HCT116 (cell line): Measurements from ENCODE around the gene TRIM13. TPM values are rescaled to one million over a fixed set of nuclear protein-coding genes. Genes with fewer than 3 reads are reported as not detected.
A peak's percentile ranks its signal among the peaks of the same experiment; 100 is the strongest.

Source experiments
- ATAC-seq: fragments of 200-7000 bp; cut with Tn5 transposase; 2 replicates; pipeline ENCODE4 v1.9.1; 2020; ENCODE audit warnings: mild to moderate bottlenecking, moderate library complexity
- BruUV-seq: library from RNA; stranded (reverse); fragments of 400-500 nt; replicated peaks from 2 replicates; lab custom pipeline; 2021; lab: Mats Ljungman, UMichigan
- CTCF ChIA-PET: fragments of 300-600 bp; sonication (Branson Sonifier 250); formaldehyde crosslinking; loops from one replicate; lab custom pipeline; 2021; ENCODE audit warnings: antibody characterized with exemption; lab: Charles Lee
- POLR2A ChIA-PET: fragments of 300-600, 350-600 bp; sonication (Branson Sonifier 250); formaldehyde crosslinking; loops from one replicate; lab custom pipeline; 2021; ENCODE audit warnings: antibody characterized with exemption; lab: Charles Lee
- RAD21 ChIA-PET, 2 experiments: fragments of 300-600 bp; sonication (Branson Sonifier 250); formaldehyde crosslinking; loops; one replicate each; lab custom pipeline; 2023; ENCODE audit warnings: low total read pairs in 2 of 2; ENCODE audit not compliant: uncharacterized antibody in 2 of 2, unreplicated experiment in 2 of 2, low non-redundant PET in 1 of 2; lab: Charles Lee
- DNase-seq: peaks from one replicate; pipeline ENCODE4 v3.0.0-alpha.2; 2010; ENCODE audit warnings: low read depth, low spot score
- H2AFZ ChIP-seq: fragments of 200-600 bp; shearing (Covaris generic), sonication (generic); 2 replicates; pipeline ENCODE4 v1.6.1; 2017; ENCODE audit warnings: low read depth, mixed run types, mixed read lengths, antibody characterized with exemption, low read length; ENCODE audit not compliant: poor library complexity, severe bottlenecking
- H3K27ac ChIP-seq: 2 replicates; pipeline ENCODE4 v1.5.1; 2012; ENCODE audit warnings: low read depth, low read length
- H3K27me3 ChIP-seq: fragments of 200-600 bp; sonication (generic); 2 replicates; pipeline ENCODE4 v1.6.1; 2016; ENCODE audit warnings: mixed run types, low read length, mixed read lengths; ENCODE audit not compliant: insufficient read depth
- H3K36me3 ChIP-seq, 2 experiments: fragments of 200-500 bp in 1 of 2; fragments of 200-600 bp in 1 of 2; sonication (Bioruptor generic) in 1 of 2; sonication (generic) in 1 of 2; 2 replicates each; pipeline versions ENCODE4 v1.5.1 to v1.6.1; 2014 to 2016; ENCODE audit warnings: low read length in 2 of 2, inconsistent platforms in 1 of 2, mixed read lengths in 1 of 2, mixed run types in 1 of 2; ENCODE audit not compliant: insufficient read depth in 2 of 2, control insufficient read depth in 1 of 2
- H3K4me1 ChIP-seq, 2 experiments: fragments of 200-600 bp in 1 of 2; sonication (generic) in 1 of 2; 2 replicates each; pipeline versions ENCODE4 v1.5.1 to v1.6.1; 2012 to 2017; ENCODE audit warnings: low read length in 2 of 2, inconsistent platforms in 1 of 2, mild to moderate bottlenecking in 1 of 2, mixed read lengths in 1 of 2, mixed run types in 1 of 2, moderate library complexity in 1 of 2; ENCODE audit not compliant: insufficient read depth in 2 of 2, control insufficient read depth in 1 of 2
- H3K4me2 ChIP-seq: fragments of 200-600 bp; sonication (generic); 2 replicates; pipeline ENCODE4 v1.6.1; 2017; ENCODE audit warnings: mixed run types, low read length, mixed read lengths
- H3K4me3 ChIP-seq, 2 experiments: fragments of 200-600 bp in 1 of 2; sonication (generic) in 1 of 2; replicated peaks in 1 of 2; 2 replicates each; pipeline ENCODE4 v1.5.1; 2011 to 2016; ENCODE audit warnings: low read length in 2 of 2, control low read depth in 1 of 2, low read depth in 1 of 2, mild to moderate bottlenecking in 1 of 2, mixed read lengths in 1 of 2, mixed run types in 1 of 2
- H3K79me2 ChIP-seq: fragments of 200-600 bp; sonication (generic); 2 replicates; pipeline ENCODE4 v1.6.1; 2017; ENCODE audit warnings: mild to moderate bottlenecking, mixed run types, low read length, moderate library complexity, mixed read lengths; ENCODE audit not compliant: insufficient read depth
- H3K9ac ChIP-seq: fragments of 200-600 bp; sonication (generic); 2 replicates; pipeline ENCODE4 v1.6.1; 2016; ENCODE audit warnings: low read length, mixed read lengths
- H3K9me2 ChIP-seq: fragments of 200-600 bp; sonication (generic), shearing (Covaris generic); 2 replicates; pipeline ENCODE4 v1.6.1; 2017; ENCODE audit warnings: mixed run types, mild to moderate bottlenecking, moderate library complexity; ENCODE audit not compliant: insufficient read depth
- H3K9me3 ChIP-seq, 2 experiments: fragments of 200-500 bp in 1 of 2; fragments of 200-600 bp in 1 of 2; sonication (Bioruptor generic) in 1 of 2; sonication (generic) in 1 of 2; 2 replicates each; pipeline ENCODE4 v1.6.1; 2014 to 2017; ENCODE audit warnings: low read length in 2 of 2, mixed read lengths in 2 of 2, inconsistent platforms in 1 of 2, low read depth in 1 of 2, mild to moderate bottlenecking in 1 of 2, mixed run types in 1 of 2, moderate library complexity in 1 of 2; ENCODE audit not compliant: control insufficient read depth in 1 of 2, insufficient read depth in 1 of 2
- H4K20me1 ChIP-seq: fragments of 200-600 bp; sonication (generic), shearing (Covaris generic); 2 replicates; pipeline ENCODE4 v1.6.1; 2017; ENCODE audit warnings: mixed run types, mild to moderate bottlenecking, moderate library complexity; ENCODE audit not compliant: insufficient read depth
- EGR1 ChIP-seq: IDR thresholded peaks from 2 replicates; pipeline ENCODE4 v1.6.1; 2012; ENCODE audit warnings: low read depth
- ELF1 ChIP-seq: IDR thresholded peaks from 2 replicates; pipeline ENCODE4 v1.6.1; 2012; ENCODE audit warnings: low read depth, borderline replicate concordance
- EZH2 ChIP-seq: fragments of 200-600 bp; sonication (generic); IDR thresholded peaks from 2 replicates; pipeline ENCODE4 v1.6.1; 2017; ENCODE audit warnings: antibody characterized with exemption, mixed run types
- JUND ChIP-seq: IDR thresholded peaks from 2 replicates; pipeline ENCODE4 v1.6.1; 2012
- POLR2AphosphoS5 ChIP-seq: IDR thresholded peaks from 2 replicates; pipeline ENCODE4 v1.6.1; 2011; ENCODE audit warnings: mild to moderate bottlenecking, low read depth, low read length, moderate library complexity
- RAD21 ChIP-seq: IDR thresholded peaks from 2 replicates; pipeline ENCODE4 v1.6.1; 2012; ENCODE audit warnings: low read depth, mild to moderate bottlenecking
- SIN3A ChIP-seq: IDR thresholded peaks from 2 replicates; pipeline ENCODE4 v1.6.1; 2012; ENCODE audit warnings: low read depth
- TCF7L2 ChIP-seq: IDR thresholded peaks from 2 replicates; pipeline ENCODE4 v1.7.0; 2011; ENCODE audit warnings: borderline replicate concordance, inconsistent platforms; ENCODE audit not compliant: insufficient read depth, insufficient read length; ENCODE audit errors: extremely low read depth
- intact Hi-C: fragments of 100-400 bp; cut with micrococcal nuclease; formaldehyde crosslinking; loops from 2 replicates; pipeline ENCODE4 v1.10.0; 2022
- total RNA-seq: library from RNA; stranded (reverse); gene quantifications from one replicate; pipeline ENCODE4 v1.2.1, GENCODE V29; 2021; ENCODE audit not compliant: unreplicated experiment
- TF ChIP-seq, protein P1 (sequence below): IDR thresholded peaks from 2 replicates; pipeline ENCODE4 v1.6.1; 2012
- TF ChIP-seq, protein P2 (sequence below): IDR thresholded peaks from 2 replicates; pipeline ENCODE4 v1.6.1; 2012; ENCODE audit warnings: low read depth
- TF ChIP-seq, protein P3 (sequence below), 3 experiments: fragments of 200-600 bp in 1 of 3; sonication (generic) in 1 of 3; IDR thresholded peaks in 2 of 3; conservative IDR thresholded peaks in 1 of 3; 2 replicates each; pipeline ENCODE4 v1.5.1; 2012 to 2017; ENCODE audit warnings: low read depth in 2 of 3, low read length in 2 of 3, antibody characterized with exemption in 1 of 3, borderline replicate concordance in 1 of 3, control low read depth in 1 of 3, mild to moderate bottlenecking in 1 of 3, mixed read lengths in 1 of 3, mixed run types in 1 of 3, moderate library complexity in 1 of 3; ENCODE audit not compliant: insufficient read depth in 1 of 3
- TF ChIP-seq, protein P4 (sequence below): IDR thresholded peaks from 2 replicates; pipeline ENCODE4 v1.6.1; 2012
- TF ChIP-seq, protein P5 (sequence below): IDR thresholded peaks from 2 replicates; pipeline ENCODE4 v1.6.1; 2011; ENCODE audit warnings: mild to moderate bottlenecking, low read length, moderate library complexity; ENCODE audit not compliant: insufficient replicate concordance; ENCODE audit errors: extremely low read depth

TRIM13 gene
- total RNA-seq, 1 experiment from 2014 or later, result 24.6 TPM

DNA sequence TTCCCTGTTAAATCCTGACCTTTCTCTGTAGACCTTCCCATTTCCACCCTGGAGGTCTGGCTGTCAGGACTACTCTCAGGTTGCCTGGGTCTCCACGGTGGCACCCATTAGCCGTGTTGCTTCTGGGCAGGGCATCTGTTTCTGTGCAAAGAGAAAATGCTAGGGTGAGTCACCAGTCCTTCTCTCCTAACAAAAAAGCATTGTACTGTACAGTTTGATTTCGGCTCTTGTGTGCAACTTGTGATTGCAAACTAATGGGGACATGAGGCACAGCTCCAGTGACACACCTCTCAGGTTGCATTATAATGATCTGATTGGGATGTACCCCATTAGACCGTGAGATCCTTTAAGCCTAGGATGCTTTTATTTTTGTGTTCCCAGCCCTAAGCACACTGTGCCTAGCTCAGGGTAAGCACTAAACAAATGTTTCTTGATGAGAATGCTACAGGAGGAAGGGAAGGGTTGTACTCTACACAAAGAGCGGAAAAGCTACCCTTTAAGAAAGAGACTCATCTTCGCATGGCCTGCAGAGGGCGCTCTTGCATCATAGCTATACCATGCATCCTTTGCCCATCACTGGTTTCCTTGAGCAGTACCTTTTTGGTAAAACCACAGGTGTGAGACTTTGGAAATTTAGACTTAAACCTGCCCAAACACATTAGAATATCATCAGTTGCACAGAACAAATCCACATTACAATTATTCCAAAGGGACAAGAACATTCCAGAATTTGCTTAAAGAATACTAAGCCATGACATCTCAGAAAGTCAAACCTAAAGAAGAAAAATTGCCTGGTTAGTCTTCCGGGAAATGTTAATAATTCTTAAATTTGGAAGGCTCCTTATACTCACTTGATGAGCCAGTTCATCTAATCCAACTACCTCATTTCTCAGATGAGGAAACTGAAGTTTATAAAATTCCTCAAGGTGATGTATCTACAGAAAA lies 20.3 kb upstream of the TRIM13 start:
- H3K27me3 ChIP-seq, result no peaks in the 10 kb centered on the region
- no peak overlapping the region for H3K27ac ChIP-seq
- no peak overlapping the region for H3K4me2 ChIP-seq
- TF ChIP-seq TCF7L2 (no peak), JUND (no peak), EZH2 (no peak), ELF1 (no peak), EGR1 (no peak), POLR2AphosphoS5 (no peak), SIN3A (no peak), RAD21 (peak; percentile 93)
- TF ChIP-seq, protein P1, sequence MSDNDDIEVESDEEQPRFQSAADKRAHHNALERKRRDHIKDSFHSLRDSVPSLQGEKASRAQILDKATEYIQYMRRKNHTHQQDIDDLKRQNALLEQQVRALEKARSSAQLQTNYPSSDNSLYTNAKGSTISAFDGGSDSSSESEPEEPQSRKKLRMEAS, result no peak
- TF ChIP-seq, protein P2, sequence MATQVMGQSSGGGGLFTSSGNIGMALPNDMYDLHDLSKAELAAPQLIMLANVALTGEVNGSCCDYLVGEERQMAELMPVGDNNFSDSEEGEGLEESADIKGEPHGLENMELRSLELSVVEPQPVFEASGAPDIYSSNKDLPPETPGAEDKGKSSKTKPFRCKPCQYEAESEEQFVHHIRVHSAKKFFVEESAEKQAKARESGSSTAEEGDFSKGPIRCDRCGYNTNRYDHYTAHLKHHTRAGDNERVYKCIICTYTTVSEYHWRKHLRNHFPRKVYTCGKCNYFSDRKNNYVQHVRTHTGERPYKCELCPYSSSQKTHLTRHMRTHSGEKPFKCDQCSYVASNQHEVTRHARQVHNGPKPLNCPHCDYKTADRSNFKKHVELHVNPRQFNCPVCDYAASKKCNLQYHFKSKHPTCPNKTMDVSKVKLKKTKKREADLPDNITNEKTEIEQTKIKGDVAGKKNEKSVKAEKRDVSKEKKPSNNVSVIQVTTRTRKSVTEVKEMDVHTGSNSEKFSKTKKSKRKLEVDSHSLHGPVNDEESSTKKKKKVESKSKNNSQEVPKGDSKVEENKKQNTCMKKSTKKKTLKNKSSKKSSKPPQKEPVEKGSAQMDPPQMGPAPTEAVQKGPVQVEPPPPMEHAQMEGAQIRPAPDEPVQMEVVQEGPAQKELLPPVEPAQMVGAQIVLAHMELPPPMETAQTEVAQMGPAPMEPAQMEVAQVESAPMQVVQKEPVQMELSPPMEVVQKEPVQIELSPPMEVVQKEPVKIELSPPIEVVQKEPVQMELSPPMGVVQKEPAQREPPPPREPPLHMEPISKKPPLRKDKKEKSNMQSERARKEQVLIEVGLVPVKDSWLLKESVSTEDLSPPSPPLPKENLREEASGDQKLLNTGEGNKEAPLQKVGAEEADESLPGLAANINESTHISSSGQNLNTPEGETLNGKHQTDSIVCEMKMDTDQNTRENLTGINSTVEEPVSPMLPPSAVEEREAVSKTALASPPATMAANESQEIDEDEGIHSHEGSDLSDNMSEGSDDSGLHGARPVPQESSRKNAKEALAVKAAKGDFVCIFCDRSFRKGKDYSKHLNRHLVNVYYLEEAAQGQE, result no peak
- TF ChIP-seq, protein P3, sequence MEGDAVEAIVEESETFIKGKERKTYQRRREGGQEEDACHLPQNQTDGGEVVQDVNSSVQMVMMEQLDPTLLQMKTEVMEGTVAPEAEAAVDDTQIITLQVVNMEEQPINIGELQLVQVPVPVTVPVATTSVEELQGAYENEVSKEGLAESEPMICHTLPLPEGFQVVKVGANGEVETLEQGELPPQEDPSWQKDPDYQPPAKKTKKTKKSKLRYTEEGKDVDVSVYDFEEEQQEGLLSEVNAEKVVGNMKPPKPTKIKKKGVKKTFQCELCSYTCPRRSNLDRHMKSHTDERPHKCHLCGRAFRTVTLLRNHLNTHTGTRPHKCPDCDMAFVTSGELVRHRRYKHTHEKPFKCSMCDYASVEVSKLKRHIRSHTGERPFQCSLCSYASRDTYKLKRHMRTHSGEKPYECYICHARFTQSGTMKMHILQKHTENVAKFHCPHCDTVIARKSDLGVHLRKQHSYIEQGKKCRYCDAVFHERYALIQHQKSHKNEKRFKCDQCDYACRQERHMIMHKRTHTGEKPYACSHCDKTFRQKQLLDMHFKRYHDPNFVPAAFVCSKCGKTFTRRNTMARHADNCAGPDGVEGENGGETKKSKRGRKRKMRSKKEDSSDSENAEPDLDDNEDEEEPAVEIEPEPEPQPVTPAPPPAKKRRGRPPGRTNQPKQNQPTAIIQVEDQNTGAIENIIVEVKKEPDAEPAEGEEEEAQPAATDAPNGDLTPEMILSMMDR (IDR thresholded peaks at IDR 0.05 in 2 of 3, conservative IDR thresholded peaks at IDR 0.05 in 1 of 3; ENCODE audit: borderline replicate concordance in 1 of 3, insufficient read depth in 1 of 3, low read depth in 2 of 3, low read length in 2 of 3), result peak; percentile 59 to 97 (median 91); a peak in 5 of 6 replicates
- TF ChIP-seq, protein P4, sequence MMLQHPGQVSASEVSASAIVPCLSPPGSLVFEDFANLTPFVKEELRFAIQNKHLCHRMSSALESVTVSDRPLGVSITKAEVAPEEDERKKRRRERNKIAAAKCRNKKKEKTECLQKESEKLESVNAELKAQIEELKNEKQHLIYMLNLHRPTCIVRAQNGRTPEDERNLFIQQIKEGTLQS, result no peak
- TF ChIP-seq, protein P5, sequence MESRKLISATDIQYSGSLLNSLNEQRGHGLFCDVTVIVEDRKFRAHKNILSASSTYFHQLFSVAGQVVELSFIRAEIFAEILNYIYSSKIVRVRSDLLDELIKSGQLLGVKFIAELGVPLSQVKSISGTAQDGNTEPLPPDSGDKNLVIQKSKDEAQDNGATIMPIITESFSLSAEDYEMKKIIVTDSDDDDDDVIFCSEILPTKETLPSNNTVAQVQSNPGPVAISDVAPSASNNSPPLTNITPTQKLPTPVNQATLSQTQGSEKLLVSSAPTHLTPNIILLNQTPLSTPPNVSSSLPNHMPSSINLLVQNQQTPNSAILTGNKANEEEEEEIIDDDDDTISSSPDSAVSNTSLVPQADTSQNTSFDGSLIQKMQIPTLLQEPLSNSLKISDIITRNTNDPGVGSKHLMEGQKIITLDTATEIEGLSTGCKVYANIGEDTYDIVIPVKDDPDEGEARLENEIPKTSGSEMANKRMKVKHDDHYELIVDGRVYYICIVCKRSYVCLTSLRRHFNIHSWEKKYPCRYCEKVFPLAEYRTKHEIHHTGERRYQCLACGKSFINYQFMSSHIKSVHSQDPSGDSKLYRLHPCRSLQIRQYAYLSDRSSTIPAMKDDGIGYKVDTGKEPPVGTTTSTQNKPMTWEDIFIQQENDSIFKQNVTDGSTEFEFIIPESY, result no peak
- intact Hi-C loops, result loop anchor here (1.0 kb wide), 4 partner anchors 556 to 1094 kb away; no protein-coding TSS in a partner anchor
- H3K36me3 ChIP-seq, result no peaks in the 10 kb centered on the region; a peak in 1 of 4 replicates
- no peaks in the 10 kb centered on the region for H3K79me2 ChIP-seq
- no TSS peak for BruUV-seq
- H3K9me3 ChIP-seq, result no peaks in the 10 kb centered on the region
- no peak overlapping the region for H2AFZ ChIP-seq
- H3K9ac ChIP-seq, result no peak overlapping the region
- CTCF ChIA-PET, result interaction anchor here (0.6 to 2.3 kb wide), 16 partner anchors 9 to 1146 kb away, joined by 3 to 26 read pairs (median 4); partner anchors contain the start of gene TRIM13
- peak; percentile 47 for DNase-seq
- H3K9me2 ChIP-seq, result no peaks in the 10 kb centered on the region
- RAD21 ChIA-PET, result interaction anchor here (0.7 to 1.6 kb wide), 4 partner anchors 68 to 935 kb away, joined by 3 to 5 read pairs (median 3); partner anchors contain the start of gene RNASEH2B (in 1 of the 2)
- peak; percentile 94 for ATAC-seq
- H3K4me1 ChIP-seq, result no peaks in the 10 kb centered on the region
- POLR2A ChIA-PET, result no interaction called here
- no peaks in the 10 kb centered on the region; the same call in 1 of the 2 replicates for H4K20me1 ChIP-seq
- H3K4me3 ChIP-seq, result no peak overlapping the region
